SK-N-SH (cell line): ENCODE results near the gene BCAS3. TPM values are rescaled to one million over a fixed set of nuclear protein-coding genes. Genes with fewer than 3 reads are reported as not detected.
A peak's percentile ranks its signal among the peaks of the same experiment; 100 is the strongest.

Experiments used
- CTCF ChIA-PET: fragments of 300-600, 350-600 bp; formaldehyde crosslinking; extraction: SDS; loops from one replicate; lab custom pipeline; 2021; lab: Yijun Ruan, JAX
- POLR2A ChIA-PET: fragments of 350-600 bp; sonication (Branson Sonifier 250); formaldehyde crosslinking; extraction: SDS; loops from one replicate; lab custom pipeline; 2020; ENCODE audit warnings: antibody characterized with exemption, inconsistent platforms; lab: Yijun Ruan, JAX
- DNase-seq: peaks from one replicate; pipeline ENCODE4 v3.0.0; 2012
- H2AFZ ChIP-seq: fragments of 200-600 bp; sonication (generic); 2 replicates; pipeline ENCODE4 v1.8.1; 2016; ENCODE audit warnings: antibody characterized with exemption, mild to moderate bottlenecking, low read depth
- H3F3A ChIP-seq: fragments of 200-600 bp; sonication (generic); replicated peaks from 2 replicates; pipeline ENCODE3; 2016; ENCODE audit warnings: antibody characterized with exemption, mild to moderate bottlenecking; ENCODE audit not compliant: insufficient read depth
- H3K27ac ChIP-seq, 2 experiments: fragments of 200-500 bp in 1 of 2; fragments of 200-600 bp in 1 of 2; sonication (Bioruptor generic) in 1 of 2; sonication (generic), shearing (Covaris generic) in 1 of 2; 2 replicates each; pipeline versions ENCODE4 v1.5.1 to v1.6.1; 2014 to 2016; ENCODE audit warnings: low read depth in 2 of 2, inconsistent platforms in 1 of 2, low read length in 1 of 2, mild to moderate bottlenecking in 1 of 2, mixed read lengths in 1 of 2
- H3K27me3 ChIP-seq: fragments of 200-600 bp; sonication (generic), shearing (Covaris generic); 2 replicates; pipeline ENCODE4 v1.6.1; 2016; ENCODE audit warnings: mixed run types; ENCODE audit not compliant: insufficient read depth
- H3K36me3 ChIP-seq, 2 experiments: fragments of 200-500 bp in 1 of 2; fragments of 200-600 bp in 1 of 2; sonication (Bioruptor generic) in 1 of 2; sonication (generic) in 1 of 2; replicated peaks in 1 of 2; 2 replicates each; pipeline versions ENCODE3 to v1.5.1; 2014 to 2016; ENCODE audit warnings: low read length in 1 of 2, mild to moderate bottlenecking in 1 of 2; ENCODE audit not compliant: insufficient read depth in 2 of 2, control insufficient read depth in 1 of 2
- H3K4me1 ChIP-seq, 2 experiments: fragments of 200-500 bp in 1 of 2; fragments of 200-600 bp in 1 of 2; sonication (Bioruptor generic) in 1 of 2; sonication (generic), shearing (Covaris generic) in 1 of 2; 2 replicates each; pipeline versions ENCODE4 v1.5.1 to v1.6.1; 2014 to 2016; ENCODE audit warnings: low read depth in 1 of 2, low read length in 1 of 2, mixed run types in 1 of 2; ENCODE audit not compliant: insufficient read depth in 2 of 2, control insufficient read depth in 1 of 2
- H3K4me2 ChIP-seq: fragments of 200-600 bp; sonication (generic), shearing (Covaris generic); 2 replicates; pipeline ENCODE4 v1.6.1; 2017; ENCODE audit warnings: mixed run types
- H3K4me3 ChIP-seq, 2 experiments: fragments of 200-500 bp in 1 of 2; fragments of 200-600 bp in 1 of 2; sonication (Bioruptor generic) in 1 of 2; sonication (generic), shearing (Covaris generic) in 1 of 2; 2 replicates each; pipeline versions ENCODE4 v1.5.1 to v1.8.1; 2014 to 2016; ENCODE audit warnings: low read depth in 2 of 2, inconsistent platforms in 1 of 2, low read length in 1 of 2, mild to moderate bottlenecking in 1 of 2, mixed read lengths in 1 of 2, moderate library complexity in 1 of 2
- H3K79me2 ChIP-seq: fragments of 200-600 bp; sonication (generic); 2 replicates; pipeline ENCODE4 v1.8.1; 2017; ENCODE audit warnings: mild to moderate bottlenecking; ENCODE audit not compliant: insufficient read depth
- H3K9ac ChIP-seq: fragments of 200-600 bp; sonication (generic); 2 replicates; pipeline ENCODE4 v1.6.1; 2017; ENCODE audit warnings: mixed run types
- H3K9me2 ChIP-seq: fragments of 200-600 bp; sonication (generic); 2 replicates; pipeline ENCODE4 v1.6.1; 2017; ENCODE audit warnings: mixed run types
- H3K9me3 ChIP-seq: fragments of 200-600 bp; sonication (generic); 2 replicates; pipeline ENCODE4 v1.6.1; 2017; ENCODE audit warnings: mixed run types, mild to moderate bottlenecking, moderate library complexity
- H4K20me1 ChIP-seq: fragments of 200-600 bp; sonication (generic); 2 replicates; pipeline ENCODE4 v1.6.1; 2017; ENCODE audit warnings: mild to moderate bottlenecking, mixed run types; ENCODE audit not compliant: insufficient read depth
- CHD2 ChIP-seq: fragments of 150-350 bp; IDR thresholded peaks from 2 replicates; pipeline ENCODE4 v1.6.1; 2018; ENCODE audit warnings: low read length; ENCODE audit not compliant: partially characterized antibody
- CTCF ChIP-seq: fragments of 200-600 bp; sonication (generic); IDR thresholded peaks from 2 replicates; pipeline ENCODE4 v1.6.1; 2017; ENCODE audit warnings: antibody characterized with exemption, mild to moderate bottlenecking, moderate library complexity
- FOXM1 ChIP-seq: IDR thresholded peaks from 2 replicates; pipeline ENCODE4 v1.4.0; 2012; ENCODE audit warnings: low read depth, mild to moderate bottlenecking
- GATA2 ChIP-seq: sonication (generic); formaldehyde crosslinking; IDR thresholded peaks from 2 replicates; pipeline ENCODE4 v1.5.0; 2020; ENCODE audit warnings: mild to moderate bottlenecking, missing genetic modification reagents
- JUND ChIP-seq: IDR thresholded peaks from 2 replicates; pipeline ENCODE4 v1.4.0; 2012
- MEF2A ChIP-seq: IDR thresholded peaks from 2 replicates; pipeline ENCODE4 v1.4.0; 2012; ENCODE audit warnings: low read depth, borderline replicate concordance
- NFIC ChIP-seq: IDR thresholded peaks from 2 replicates; pipeline ENCODE4 v1.4.0; 2012; ENCODE audit warnings: borderline replicate concordance
- RCOR1 ChIP-seq: fragments of 150-350 bp; IDR thresholded peaks from 2 replicates; pipeline ENCODE4 v1.6.1; 2017; ENCODE audit warnings: antibody characterized with exemption, low read length
- REST ChIP-seq: IDR thresholded peaks from 2 replicates; pipeline ENCODE4 v1.6.1; 2012; ENCODE audit warnings: mild to moderate bottlenecking, low read depth, low read length, moderate library complexity
- SIN3A ChIP-seq: IDR thresholded peaks from 2 replicates; pipeline ENCODE4 v1.6.1; 2012; ENCODE audit warnings: low read depth, mild to moderate bottlenecking, low read length, moderate library complexity, borderline replicate concordance
- SMC3 ChIP-seq: IDR thresholded peaks from 2 replicates; pipeline ENCODE4 v1.6.1; 2012; ENCODE audit warnings: low read depth, low read length, improper control_type of control experiment
- ZBTB33 ChIP-seq: IDR thresholded peaks from 2 replicates; pipeline ENCODE4 v1.4.0; 2012; ENCODE audit warnings: low read depth, borderline replicate concordance
- WGBS: methylation state at CpG from one replicate; pipeline ENCODE4 v1.1.6; 2017; ENCODE audit warnings: low lambda C conversion rate; 5-methylcytosine and 5-hydroxymethylcytosine counted together
- polyA plus RNA-seq, 3 experiments: library from polyadenylated mRNA; depleted of rRNA; stranded (reverse); fragments of >200 nt; gene quantifications; 2 replicates each; pipeline ENCODE4 v1.2.3, GENCODE V29; 2012
- TF ChIP-seq, protein P1 (sequence below): IDR thresholded peaks from 2 replicates; pipeline ENCODE4; 2012
- TF ChIP-seq, protein P2 (sequence below): IDR thresholded peaks from 2 replicates; pipeline ENCODE4 v1.4.0; 2012; ENCODE audit warnings: low read depth

Gene BCAS3
- polyA plus RNA-seq, 1 of the 3 experiments (the other 2 are of a cell fraction) = 5.9 TPM

DNA sequence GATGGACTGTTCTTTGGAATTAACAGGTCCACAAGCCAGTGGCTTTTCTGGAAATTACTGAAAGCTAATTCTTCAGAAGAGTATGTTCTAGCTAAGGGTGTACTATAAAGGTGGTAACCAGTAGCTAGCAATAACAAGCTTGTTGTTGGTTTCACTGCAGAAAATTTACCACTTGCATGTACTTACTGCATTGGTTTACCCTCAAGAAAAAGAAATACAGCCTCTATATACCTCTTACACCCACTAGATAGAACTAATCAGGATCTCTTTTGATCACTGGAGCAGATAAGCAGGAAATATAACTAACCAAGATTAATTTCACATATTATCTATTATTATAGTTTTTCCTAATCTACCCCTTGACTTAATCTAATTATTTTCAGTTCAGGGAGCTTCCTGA lies 537.1 kb downstream of the BCAS3 start (continued):
- TF ChIP-seq ZBTB33 = no peak
- TF ChIP-seq, protein P1, sequence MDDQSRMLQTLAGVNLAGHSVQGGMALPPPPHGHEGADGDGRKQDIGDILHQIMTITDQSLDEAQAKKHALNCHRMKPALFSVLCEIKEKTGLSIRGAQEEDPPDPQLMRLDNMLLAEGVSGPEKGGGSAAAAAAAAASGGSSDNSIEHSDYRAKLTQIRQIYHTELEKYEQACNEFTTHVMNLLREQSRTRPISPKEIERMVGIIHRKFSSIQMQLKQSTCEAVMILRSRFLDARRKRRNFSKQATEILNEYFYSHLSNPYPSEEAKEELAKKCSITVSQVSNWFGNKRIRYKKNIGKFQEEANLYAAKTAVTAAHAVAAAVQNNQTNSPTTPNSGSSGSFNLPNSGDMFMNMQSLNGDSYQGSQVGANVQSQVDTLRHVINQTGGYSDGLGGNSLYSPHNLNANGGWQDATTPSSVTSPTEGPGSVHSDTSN = no peak
- no peak for TF ChIP-seq FOXM1

DNA sequence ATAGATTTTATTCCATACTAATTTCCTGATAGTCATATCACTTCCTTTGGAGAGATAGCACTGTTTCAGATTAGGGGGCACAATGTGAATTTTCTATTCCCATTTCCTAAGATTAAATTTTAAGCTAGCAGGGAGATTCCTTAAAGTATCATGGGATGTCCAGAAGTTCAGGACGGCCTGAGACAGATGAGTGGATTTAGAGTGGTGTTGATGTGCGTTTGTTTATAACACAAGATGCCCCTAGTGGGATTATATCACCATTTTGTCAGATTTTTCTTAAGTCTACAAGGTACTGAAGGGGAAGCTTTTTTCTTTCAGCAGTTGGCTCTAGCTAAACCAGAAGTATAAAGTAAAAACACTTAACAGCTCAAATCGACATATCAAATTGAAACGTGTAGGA lies 538.4 kb downstream of the BCAS3 start:
- Histone ChIP-seq H3F3A (peaks cover 6% of the 10 kb centered on the region), H3K4me1 (peaks cover 13 to 18% of the 10 kb centered on the region in 2 experiments), H3K4me3 (no peak overlapping the region), H4K20me1 (no peaks in the 10 kb centered on the region), H3K9me3 (no peaks in the 10 kb centered on the region), H3K9ac (no peak overlapping the region), H2AFZ (no peak overlapping the region), H3K27me3 (no peaks in the 10 kb centered on the region), H3K79me2 (no peaks in the 10 kb centered on the region), H3K4me2 (no peak overlapping the region), H3K9me2 (no peaks in the 10 kb centered on the region), H3K27ac (no peak overlapping the region), H3K36me3 (no peaks in the 10 kb centered on the region)
- WGBS = 97% methylated on average over 4 of the region's 4 CpGs
- POLR2A ChIA-PET = no interaction called here
- no peak for TF ChIP-seq REST
- TF ChIP-seq JUND = no peak
- CTCF ChIA-PET = interaction anchor here (1.0 to 1.5 kb wide), 4 partner anchors 11 to 19 kb away, joined by 3 to 4 read pairs (median 4); no protein-coding TSS in a partner anchor
- no peak for DNase-seq

DNA sequence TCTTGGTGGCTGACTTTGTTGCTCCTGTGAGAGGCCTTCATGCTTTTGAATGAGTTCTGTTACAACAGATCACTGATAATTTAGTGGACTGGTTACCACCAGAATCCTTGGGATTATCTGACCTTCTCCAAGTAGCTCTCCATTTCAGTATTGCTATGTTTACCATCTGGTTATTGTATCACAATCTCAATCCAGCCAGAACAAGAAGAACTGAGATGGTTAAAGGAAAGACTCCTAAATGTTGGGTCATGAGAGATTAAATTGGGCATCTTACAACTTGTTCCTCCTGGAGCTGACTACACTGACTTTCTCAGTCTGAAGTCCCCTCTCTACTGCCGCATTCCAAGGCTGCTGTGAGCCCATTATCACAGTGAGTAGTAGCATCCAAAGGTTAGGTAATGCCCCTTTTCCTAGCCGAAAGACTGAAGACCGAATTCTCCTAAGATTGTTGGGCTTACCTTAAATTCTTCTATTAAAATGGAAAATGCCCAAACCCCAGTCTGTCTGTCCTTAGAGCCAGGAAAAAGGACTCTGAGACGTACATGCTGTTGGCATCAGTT lies 540.3 kb downstream of the BCAS3 start:
- Histone ChIP-seq H3K9ac (no peak overlapping the region), H4K20me1 (no peaks in the 10 kb centered on the region), H3K4me2 (0 out of 2 replicates have a peak overlapping the region, but pooled peaks have one; percentile 2), H3K9me2 (no peaks in the 10 kb centered on the region), H3K4me3 (no peak overlapping the region), H3K9me3 (no peaks in the 10 kb centered on the region), H3K36me3 (no peaks in the 10 kb centered on the region), H3K4me1 (peaks cover 18 to 23% of the 10 kb centered on the region in 2 experiments), H3K79me2 (no peaks in the 10 kb centered on the region), H2AFZ (no peak overlapping the region), H3F3A (peaks cover 6% of the 10 kb centered on the region), H3K27ac (0 out of 4 replicates have a peak overlapping the region, but pooled peaks of 1 of the 2 experiments have one; percentile 16), H3K27me3 (no peaks in the 10 kb centered on the region)
- no peak for DNase-seq
- ChIA-PET POLR2A (interaction anchor here (0.6 kb wide), 1 partner anchor 849 kb away, joined by 6 read pairs; no protein-coding TSS in a partner anchor), CTCF (interaction anchor here (0.7 to 2.2 kb wide), 2 partner anchors 9 kb away, joined by 3 to 6 read pairs; no protein-coding TSS in a partner anchor)
- 91% methylated on average over 4 of the region's 4 CpGs for WGBS
- TF ChIP-seq GATA2 (CRISPR knock-in tag) (no peak), RCOR1 (no peak), JUND (no peak), NFIC (no peak), CHD2 (no peak), CTCF (no peak), MEF2A (no peak), SMC3 (no peak), SIN3A (no peak)
- TF ChIP-seq, protein P1 = no peak
- TF ChIP-seq, protein P2, sequence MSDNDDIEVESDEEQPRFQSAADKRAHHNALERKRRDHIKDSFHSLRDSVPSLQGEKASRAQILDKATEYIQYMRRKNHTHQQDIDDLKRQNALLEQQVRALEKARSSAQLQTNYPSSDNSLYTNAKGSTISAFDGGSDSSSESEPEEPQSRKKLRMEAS = no peak
